Astrocyte (in vitro differentiated cells and primary cell): ENCODE results near the gene PAX5.

ENCODE experiments used
- CTCF ChIP-seq: IDR thresholded peaks from 2 replicates; pipeline ENCODE4 v1.5.1; 2011; ENCODE audit warnings: low read depth, mild to moderate bottlenecking, inconsistent platforms, low read length, moderate library complexity; ENCODE audit not compliant: insufficient read depth
- EZH2 ChIP-seq: IDR thresholded peaks from 2 replicates; pipeline ENCODE4 v1.6.1; 2012; ENCODE audit warnings: mild to moderate bottlenecking, low read length, inconsistent platforms; ENCODE audit not compliant: insufficient read depth

DNA sequence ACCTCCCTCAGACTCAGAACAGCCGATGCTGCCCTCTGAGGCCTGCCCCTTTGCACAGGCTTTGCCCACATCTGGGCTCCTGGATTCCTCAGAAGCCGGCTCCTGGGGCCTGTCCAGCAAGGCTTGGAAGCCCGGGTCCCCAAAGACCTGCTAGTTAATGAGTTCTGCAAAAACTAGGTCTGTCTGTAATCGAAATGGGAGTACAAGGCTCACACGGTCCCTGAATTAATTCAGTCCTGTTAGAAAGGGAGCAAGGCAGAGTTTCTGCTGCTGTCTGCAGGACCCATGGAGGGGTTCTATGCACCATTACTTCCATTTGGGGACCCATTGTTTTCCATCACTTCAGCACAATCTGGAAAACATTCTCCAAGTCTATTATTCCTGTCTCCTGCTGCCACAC lies 239.6 kb downstream of the PAX5 start:
- no peak for TF ChIP-seq CTCF
- TF ChIP-seq EZH2, result no peak
